ENCODE data around the gene COL16A1. TPM values are rescaled to one million over a fixed set of nuclear protein-coding genes. Genes with fewer than 3 reads are reported as not detected.

COL16A1 gene
- total RNA-seq, 4 donors from 2014 or later: 67.2 to 169 (median 149) TPM

DNA sequence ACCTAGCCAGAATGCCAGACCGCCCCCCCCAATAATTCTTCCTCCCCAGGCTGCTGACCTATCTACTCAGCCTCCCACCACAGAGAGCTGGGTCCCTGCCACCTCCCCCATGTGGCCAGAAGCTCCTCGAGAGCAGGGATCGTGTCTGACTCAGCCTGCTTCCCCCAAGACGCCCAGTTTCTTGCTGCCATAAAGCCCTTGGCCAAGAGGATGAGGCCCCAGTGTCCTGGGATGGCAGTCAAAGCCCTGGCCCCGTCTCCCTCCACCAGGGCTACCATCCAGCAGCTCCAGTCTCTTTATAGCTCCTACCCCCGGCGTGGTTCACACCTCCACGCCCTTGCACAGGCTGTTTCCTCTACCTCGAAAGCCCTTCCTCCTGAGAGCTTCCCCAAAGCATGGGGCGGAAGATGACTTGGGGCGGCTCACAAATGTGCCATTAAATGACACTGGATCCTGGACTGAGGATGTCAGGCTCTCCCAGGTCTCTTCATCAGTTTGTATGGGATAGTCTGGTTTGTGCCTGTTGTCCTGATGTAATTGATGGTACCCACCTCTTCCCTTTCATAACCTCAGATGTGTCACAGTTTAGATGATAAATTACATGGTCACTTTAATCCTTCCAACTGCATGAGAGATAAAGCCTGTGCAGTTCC, 47.2 kb upstream of the COL16A1 start:
- no peak overlapping the region for H3K27ac ChIP-seq
- 67% methylated on average over 7 of the region's 11 CpGs; no CpG with 5 or more reads in 1 of the 2 donors for WGBS, 2 donors (ENCODE audit: low coverage in 1 of 2)
- peaks cover 0 to 25% (median 9%) of the 10 kb centered on the region in 3 donors for H3K4me1 ChIP-seq
- no peak for TF ChIP-seq POLR2A (IDR thresholded peaks at IDR 0.05)
- peaks cover 5% of the 10 kb centered on the region for H3K27me3 ChIP-seq
- no peaks in the 10 kb centered on the region for H3K9me3 ChIP-seq
- H3K36me3 ChIP-seq: no peaks in the 10 kb centered on the region
- no peak for ATAC-seq
- no peak overlapping the region for H3K4me3 ChIP-seq

DNA sequence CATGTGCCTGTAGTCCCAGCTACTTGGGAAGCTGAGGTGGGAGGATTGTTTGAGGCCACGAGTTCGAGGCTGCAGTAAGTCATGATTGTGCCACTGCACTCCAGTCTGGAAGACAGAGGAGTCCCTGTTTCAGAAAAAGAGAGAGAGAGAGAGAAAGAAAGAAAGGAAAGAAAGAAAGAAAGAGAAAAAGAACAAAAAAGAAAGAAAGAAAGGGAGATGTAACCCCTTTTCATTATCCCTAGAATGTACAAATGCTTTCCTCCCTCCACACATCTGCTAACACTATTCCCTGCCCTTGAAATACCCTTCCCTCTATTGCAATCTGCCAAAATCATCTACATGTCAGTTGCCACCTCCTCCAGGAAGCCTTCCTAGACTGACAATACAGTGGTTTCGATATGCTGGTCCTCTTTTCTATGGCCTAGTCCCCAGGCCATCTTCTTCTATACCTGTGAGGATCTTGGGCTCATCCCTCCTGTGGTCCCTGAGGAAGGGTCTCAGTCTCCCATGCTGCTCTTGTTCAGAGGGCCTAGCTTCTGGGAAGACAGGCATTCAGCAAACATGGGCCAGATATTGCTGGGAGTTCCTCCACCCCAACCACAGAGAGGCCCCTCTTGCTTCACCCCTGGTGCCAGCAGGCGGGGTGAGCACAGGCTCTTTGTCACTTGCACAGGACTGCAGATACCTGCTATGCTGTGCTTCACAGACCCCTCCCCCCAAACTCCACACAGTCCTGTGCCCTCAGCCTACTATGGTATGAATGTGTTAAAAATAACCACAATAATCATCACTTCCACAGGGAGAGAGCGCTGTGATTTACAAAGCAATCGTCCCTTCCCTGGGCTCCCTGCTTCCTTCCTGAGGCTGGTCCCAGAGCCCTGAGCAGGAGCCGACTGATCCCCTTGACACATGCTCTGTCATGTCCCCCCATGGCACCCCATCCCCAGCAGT, 46.2 kb upstream of the COL16A1 start:
- Histone ChIP-seq H3K9me3 (no peaks in the 10 kb centered on the region), H3K27ac (no peak overlapping the region), H3K4me1 (peaks cover 0 to 29% (median 9%) of the 10 kb centered on the region in 3 donors), H3K27me3 (peaks cover 5% of the 10 kb centered on the region), H3K4me3 (no peak overlapping the region), H3K36me3 (no peaks in the 10 kb centered on the region)
- no peak for ATAC-seq
- 73 to 76% methylated on average over 6 to 7 of the region's 7 CpGs for WGBS, 2 donors (ENCODE audit: low coverage in 1 of 2)
- TF ChIP-seq POLR2AphosphoS5 (IDR thresholded peaks at IDR 0.05): no peak
- TF ChIP-seq POLR2A (IDR thresholded peaks at IDR 0.05): no peak
- TF ChIP-seq EP300 (IDR thresholded peaks at IDR 0.05): no peak
- TF ChIP-seq, protein P1, sequence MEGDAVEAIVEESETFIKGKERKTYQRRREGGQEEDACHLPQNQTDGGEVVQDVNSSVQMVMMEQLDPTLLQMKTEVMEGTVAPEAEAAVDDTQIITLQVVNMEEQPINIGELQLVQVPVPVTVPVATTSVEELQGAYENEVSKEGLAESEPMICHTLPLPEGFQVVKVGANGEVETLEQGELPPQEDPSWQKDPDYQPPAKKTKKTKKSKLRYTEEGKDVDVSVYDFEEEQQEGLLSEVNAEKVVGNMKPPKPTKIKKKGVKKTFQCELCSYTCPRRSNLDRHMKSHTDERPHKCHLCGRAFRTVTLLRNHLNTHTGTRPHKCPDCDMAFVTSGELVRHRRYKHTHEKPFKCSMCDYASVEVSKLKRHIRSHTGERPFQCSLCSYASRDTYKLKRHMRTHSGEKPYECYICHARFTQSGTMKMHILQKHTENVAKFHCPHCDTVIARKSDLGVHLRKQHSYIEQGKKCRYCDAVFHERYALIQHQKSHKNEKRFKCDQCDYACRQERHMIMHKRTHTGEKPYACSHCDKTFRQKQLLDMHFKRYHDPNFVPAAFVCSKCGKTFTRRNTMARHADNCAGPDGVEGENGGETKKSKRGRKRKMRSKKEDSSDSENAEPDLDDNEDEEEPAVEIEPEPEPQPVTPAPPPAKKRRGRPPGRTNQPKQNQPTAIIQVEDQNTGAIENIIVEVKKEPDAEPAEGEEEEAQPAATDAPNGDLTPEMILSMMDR (IDR thresholded peaks at IDR 0.05): no peak

DNA sequence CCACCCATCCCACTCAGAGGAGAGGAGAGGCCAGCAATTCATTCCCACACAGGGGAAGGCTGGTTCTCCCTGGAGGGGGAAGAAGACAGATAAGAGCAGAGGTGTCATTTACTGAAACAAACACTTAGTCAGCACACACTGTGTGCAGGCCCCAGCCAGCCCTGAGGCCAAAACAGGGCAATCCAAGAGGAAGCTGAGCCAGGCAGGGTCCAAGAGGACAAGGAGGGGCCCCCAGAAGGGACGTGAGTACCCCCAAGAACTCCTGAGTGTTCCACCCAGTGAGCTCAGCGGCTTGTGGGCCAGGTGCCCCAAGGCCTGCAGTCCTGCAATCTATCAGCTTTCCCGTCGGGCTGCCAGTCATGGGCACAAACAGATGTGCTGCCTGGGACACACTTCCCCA, 44.5 kb upstream of the COL16A1 start:
- H3K9me3 ChIP-seq: no peaks in the 10 kb centered on the region
- no peak for ATAC-seq
- no peaks in the 10 kb centered on the region for H3K36me3 ChIP-seq
- H3K27me3 ChIP-seq: peaks cover 5% of the 10 kb centered on the region
- H3K4me3 ChIP-seq: no peak overlapping the region
- H3K4me1 ChIP-seq: peaks cover 0 to 16% (median 0%) of the 10 kb centered on the region in 3 donors
- TF ChIP-seq, protein P1 (IDR thresholded peaks at IDR 0.05): no peak
- TF ChIP-seq POLR2AphosphoS5 (IDR thresholded peaks at IDR 0.05) (no peak), POLR2A (IDR thresholded peaks at IDR 0.05) (no peak), EP300 (IDR thresholded peaks at IDR 0.05) (no peak)
- WGBS, 2 donors (ENCODE audit: low coverage in 1 of 2): 80% methylated on average over 2 to 3 of the region's 4 CpGs
- H3K27ac ChIP-seq: no peak overlapping the region

DNA sequence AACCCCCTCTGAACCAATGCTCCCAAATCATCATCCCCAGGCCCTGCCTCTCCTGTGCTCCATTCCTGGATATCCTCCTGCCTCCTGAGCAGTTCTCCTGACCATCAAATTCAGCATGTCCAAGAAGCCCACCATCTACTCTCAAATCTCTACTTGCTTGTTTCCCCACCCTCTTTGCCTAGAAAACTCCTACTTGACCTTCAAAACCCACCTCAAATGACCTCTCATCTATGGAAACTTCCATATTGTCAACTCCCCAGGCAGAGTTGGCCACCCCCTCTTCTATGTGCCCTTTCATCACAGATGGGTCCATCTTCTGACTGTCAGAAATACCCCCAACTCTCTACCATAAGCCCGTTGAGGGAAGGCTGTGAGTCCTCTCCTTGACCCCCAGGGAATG, 43.5 kb upstream of the COL16A1 start:
- TF ChIP-seq, protein P1 (IDR thresholded peaks at IDR 0.05): no peak
- no peak for TF ChIP-seq EP300 (IDR thresholded peaks at IDR 0.05)
- TF ChIP-seq POLR2A (IDR thresholded peaks at IDR 0.05): no peak
- no peak for TF ChIP-seq POLR2AphosphoS5 (IDR thresholded peaks at IDR 0.05)
- no peak overlapping the region for H3K4me3 ChIP-seq
- H3K27me3 ChIP-seq: peaks cover 4% of the 10 kb centered on the region
- H3K27ac ChIP-seq: no peak overlapping the region
- H3K36me3 ChIP-seq: no peaks in the 10 kb centered on the region
- ATAC-seq: no peak
- 80 to 100% methylated on average over 1 of the region's 1 CpG for WGBS, 2 donors (ENCODE audit: low coverage in 1 of 2)
- H3K4me1 ChIP-seq: peaks cover 0 to 15% (median 0%) of the 10 kb centered on the region in 3 donors
- no peaks in the 10 kb centered on the region for H3K9me3 ChIP-seq

DNA sequence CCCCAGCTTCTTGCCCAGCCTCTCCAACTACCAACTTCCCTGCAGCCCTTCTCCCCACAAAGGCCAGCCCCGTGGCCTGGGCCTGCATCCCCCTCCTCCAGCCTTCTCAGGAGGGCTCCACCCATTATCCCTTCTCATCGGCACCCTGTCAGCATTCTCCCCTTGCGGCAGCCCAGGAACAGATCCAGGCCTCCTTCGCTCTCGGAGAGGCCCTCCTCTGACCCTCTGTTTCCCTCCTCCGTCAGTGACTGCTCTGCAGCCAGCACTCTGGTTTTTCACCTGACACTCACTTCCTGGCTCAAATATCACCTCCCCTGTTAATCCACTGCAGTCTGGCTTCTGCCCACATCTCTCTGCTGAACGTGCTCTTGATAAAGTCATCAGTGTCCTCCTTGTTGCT, 42.9 kb upstream of the COL16A1 start:
- TF ChIP-seq POLR2AphosphoS5 (IDR thresholded peaks at IDR 0.05) (no peak), EP300 (IDR thresholded peaks at IDR 0.05) (no peak), POLR2A (IDR thresholded peaks at IDR 0.05) (no peak)
- TF ChIP-seq, protein P1 (IDR thresholded peaks at IDR 0.05): no peak
- Histone ChIP-seq H3K4me3 (no peak overlapping the region), H3K36me3 (no peaks in the 10 kb centered on the region), H3K9me3 (no peaks in the 10 kb centered on the region), H3K27me3 (no peaks in the 10 kb centered on the region), H3K27ac (no peak overlapping the region), H3K4me1 (peaks cover 0 to 15% (median 0%) of the 10 kb centered on the region in 3 donors)
- WGBS, 2 donors (ENCODE audit: low coverage in 1 of 2): 38 to 42% methylated on average over 5 to 7 of the region's 7 CpGs
- no peak for ATAC-seq
